Esophagus muscularis mucosa (tissue), 4 donors: ENCODE measurements around the gene CALML4. TPM values are rescaled to one million over a fixed set of nuclear protein-coding genes. Genes with fewer than 3 reads are reported as not detected.
"Not testable (repeated sequence)": the region's sequence is repeated elsewhere in the genome, so short reads cannot be mapped to it uniquely, and the experiment has no call there.

Source experiments
- DNase-seq: peaks from one replicate; pipeline ENCODE4 v3.0.0-alpha.2; 2017; ENCODE audit errors: extremely low spot score
- H3K27ac ChIP-seq, 4 donors: fragments of 200-600 bp; sonication (generic); replicated peaks in 1 of 4; 1 replicate in 3 of 4; 2 replicates in 1 of 4; pipeline ENCODE4 v1.5.1; 2016 to 2019; ENCODE audit warnings: mild to moderate bottlenecking in 1 of 4
- H3K27me3 ChIP-seq, 4 donors: fragments of 200-600 bp; sonication (generic); one replicate each; pipeline versions ENCODE4 v1.5.1 to v1.6.0; 2016 to 2019
- H3K36me3 ChIP-seq, 4 donors: fragments of 200-600 bp; sonication (generic); one replicate each; pipeline ENCODE4 v1.5.1; 2016 to 2019
- H3K4me1 ChIP-seq, 4 donors: fragments of 200-600 bp; sonication (generic); one replicate each; pipeline ENCODE4 v1.5.1; 2016 to 2019
- H3K4me3 ChIP-seq, 4 donors: fragments of 200-600 bp; sonication (generic); 1 replicate in 2 of 4; 2 replicates in 2 of 4; pipeline ENCODE4 v1.5.1; 2016 to 2019; ENCODE audit warnings: mild to moderate bottlenecking in 4 of 4, moderate library complexity in 1 of 4
- H3K9me3 ChIP-seq, 4 donors: fragments of 200-600 bp; sonication (generic); 1 replicate in 3 of 4; 2 replicates in 1 of 4; pipeline ENCODE4 v1.5.1; 2016 to 2019
- CTCF ChIP-seq, 3 experiments: fragments of 200-600 bp in 2 of 3; fragments of 450-650 bp in 1 of 3; sonication (generic) in 2 of 3; IDR thresholded peaks; one replicate each; pipeline ENCODE4 v1.5.1; 2017 to 2019; ENCODE audit warnings: antibody characterized with exemption in 3 of 3, mild to moderate bottlenecking in 2 of 3, moderate library complexity in 1 of 3
- EP300 ChIP-seq: sonication (generic); formaldehyde crosslinking; IDR thresholded peaks from one replicate; pipeline ENCODE4 v1.6.1; 2017; ENCODE audit warnings: antibody characterized with exemption
- POLR2A ChIP-seq: fragments of 450-650 bp; IDR thresholded peaks from one replicate; pipeline ENCODE4 v1.6.1; 2017; ENCODE audit warnings: antibody characterized with exemption, moderate library complexity, mild to moderate bottlenecking, low read depth
- POLR2AphosphoS5 ChIP-seq, 2 donors: sonication (generic); formaldehyde crosslinking; IDR thresholded peaks; one replicate each; pipeline ENCODE4 v1.6.1; 2017; ENCODE audit warnings: antibody characterized with exemption in 2 of 2
- WGBS: methylation state at CpG from one replicate; pipeline ENCODE4 v1.1.5; 2018; 5-methylcytosine and 5-hydroxymethylcytosine counted together
- intact Hi-C: fragments of 100-400 bp; cut with DNase I; formaldehyde crosslinking; loops from one replicate; pipeline ENCODE4 v1.15.1; 2023
- total RNA-seq, 4 donors: library from RNA; depleted of rRNA; stranded (reverse); fragments of >200 nt; gene quantifications; one replicate each; pipeline versions ENCODE4 v1.1.0 to v1.2.1, GENCODE V29; 2016

CALML4 gene
- total RNA-seq, 4 donors from 2014 or later: 14.2 to 45.8 (median 32.1) TPM

GRCh38 chr15:68205558-68205944, 419 bp upstream of the CALML4 start:
- Histone ChIP-seq H3K9me3 (no peaks in the 10 kb centered on the region), H3K27ac (peak overlapping the region; percentile 40 to 70 (median 56)), H3K36me3 (no peaks in the 10 kb centered on the region), H3K27me3 (no peaks in the 10 kb centered on the region), H3K4me1 (peaks cover 26 to 80% (median 63%) of the 10 kb centered on the region in 4 donors), H3K4me3 (peak overlapping the region; percentile 42 to 53 (median 49))
- intact Hi-C loops: no loop called here
- WGBS: 77% methylated on average over 10 of the region's 13 CpGs
- DNase-seq: no peak
- no peak for TF ChIP-seq CTCF (IDR thresholded peaks at IDR 0.05)
- no peak for TF ChIP-seq POLR2A
- TF ChIP-seq EP300: no peak
- TF ChIP-seq POLR2AphosphoS5 (IDR thresholded peaks at IDR 0.05): no peak

GRCh38 chr15:68204361-68204760, 771 bp downstream of the CALML4 start:
- intact Hi-C loops: no loop called here
- no peaks in the 10 kb centered on the region for H3K9me3 ChIP-seq
- no peaks in the 10 kb centered on the region for H3K36me3 ChIP-seq
- no peaks in the 10 kb centered on the region for H3K27me3 ChIP-seq
- peaks cover 30 to 80% (median 67%) of the 10 kb centered on the region in 4 donors for H3K4me1 ChIP-seq
- H3K4me3 ChIP-seq: peak overlapping the region; percentile 42 to 53 (median 49)
- WGBS: 96% methylated on average over 6 of the region's 7 CpGs
- DNase-seq: no peak
- TF ChIP-seq EP300 (no peak), CTCF (IDR thresholded peaks at IDR 0.05) (no peak), POLR2AphosphoS5 (IDR thresholded peaks at IDR 0.05) (no peak), POLR2A (no peak)
- peak overlapping the region in 1 of 4 donors; percentile 40 for H3K27ac ChIP-seq

- intact Hi-C loops: no loop called here
- no peak for TF ChIP-seq POLR2A
- TF ChIP-seq CTCF (IDR thresholded peaks at IDR 0.05): no peak
- no peak for TF ChIP-seq EP300
- Histone ChIP-seq H3K27me3 (no peaks in the 10 kb centered on the region), H3K4me3 (peak overlapping the region; percentile 42 to 53 (median 49)), H3K27ac (no peak overlapping the region), H3K36me3 (no peaks in the 10 kb centered on the region), H3K9me3 (no peaks in the 10 kb centered on the region), H3K4me1 (peaks cover 30 to 82% (median 69%) of the 10 kb centered on the region in 4 donors)
- no peak for DNase-seq
- WGBS: 100% methylated on average over 4 of the region's 5 CpGs
These were observed 1.2 kb downstream of the CALML4 start for GRCh38 chr15:68203956-68204355.

GRCh38 chr15:68203486-68203885, 1.6 kb downstream of the CALML4 start:
- peak; percentile 17 for DNase-seq
- H3K36me3 ChIP-seq: no peaks in the 10 kb centered on the region
- H3K27ac ChIP-seq: no peak overlapping the region
- TF ChIP-seq POLR2AphosphoS5 (IDR thresholded peaks at IDR 0.05) (no peak), EP300 (no peak), CTCF (IDR thresholded peaks at IDR 0.05) (no peak), POLR2A (no peak)
- no peaks in the 10 kb centered on the region for H3K9me3 ChIP-seq
- intact Hi-C loops: no loop called here
- H3K4me3 ChIP-seq: peak overlapping the region in 1 of 4 donors; percentile 53
- peaks cover 30 to 84% (median 68%) of the 10 kb centered on the region in 4 donors for H3K4me1 ChIP-seq
- H3K27me3 ChIP-seq: no peaks in the 10 kb centered on the region
- 100% methylated on average over 5 of the region's 5 CpGs for WGBS

GRCh38 chr15:68202994-68203393, 2.1 kb downstream of the CALML4 start:
- 94% methylated on average over 6 of the region's 7 CpGs for WGBS
- H3K9me3 ChIP-seq, H3K4me3 ChIP-seq, H3K27ac ChIP-seq, intact Hi-C loops, H3K27me3 ChIP-seq, H3K36me3 ChIP-seq: not testable (repeated sequence)
- peaks cover 30 to 89% (median 69%) of the 10 kb centered on the region in 4 donors for H3K4me1 ChIP-seq
- peak; percentile 7 for DNase-seq
